GM21786 (cell line): Measurements from ENCODE around the gene RGS10.
A peak's percentile ranks its signal among the peaks of the same experiment; 100 is the strongest.
"Not testable (repeated sequence)": the region's sequence is repeated elsewhere in the genome, so short reads cannot be mapped to it uniquely, and the experiment has no call there.

ENCODE experiments used
- ATAC-seq: cut with Tn5 transposase; IDR thresholded peaks from one replicate; pipeline ENCODE4 v1.9.1; 2021; ENCODE audit not compliant: unreplicated experiment

RGS10 gene, protein sequence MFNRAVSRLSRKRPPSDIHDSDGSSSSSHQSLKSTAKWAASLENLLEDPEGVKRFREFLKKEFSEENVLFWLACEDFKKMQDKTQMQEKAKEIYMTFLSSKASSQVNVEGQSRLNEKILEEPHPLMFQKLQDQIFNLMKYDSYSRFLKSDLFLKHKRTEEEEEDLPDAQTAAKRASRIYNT

DNA sequence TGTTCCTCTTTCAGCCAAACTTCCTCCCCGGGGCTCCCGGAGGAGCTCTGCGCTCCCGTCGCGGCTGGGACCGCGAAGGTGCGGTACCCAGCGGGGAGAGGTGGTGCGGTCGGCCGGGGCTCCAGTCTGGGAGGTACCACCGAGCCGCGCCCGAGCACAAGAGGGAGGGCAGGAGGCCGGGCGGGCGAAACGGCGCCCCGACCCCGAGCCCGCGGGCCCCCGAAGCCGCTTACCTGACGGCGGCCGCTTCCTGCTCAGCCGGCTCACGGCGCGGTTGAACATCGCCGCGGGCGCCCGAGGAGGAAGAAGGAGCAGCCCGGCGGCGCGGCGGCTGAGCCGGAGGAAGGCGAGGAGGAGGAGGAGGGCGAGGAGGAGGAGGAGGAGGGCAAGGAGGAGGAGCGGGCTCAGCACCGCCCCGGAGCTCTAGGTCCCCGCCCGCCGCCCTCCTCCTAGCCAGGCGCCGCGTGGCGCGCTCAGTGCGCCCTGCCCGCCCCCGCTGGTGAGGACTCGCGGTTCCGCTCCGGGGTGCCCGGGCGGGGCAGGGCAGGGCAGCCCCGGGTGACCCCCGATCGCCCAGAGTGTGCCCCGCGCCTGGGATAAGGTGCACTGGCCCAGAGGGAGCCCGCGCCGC lies at the start of gene RGS10:
TSS of gene RGS10 (minus strand) at position 363 of the 631 bp plus-strand sequence. CDS start at position 282, 81 bp downstream.
- peak; percentile 60 for ATAC-seq

- no peak for ATAC-seq
These were observed 45.6 kb upstream of the RGS10 start for GRCh38 chr10:119588071-119588470.

- no peak for ATAC-seq
These were observed 35.8 kb upstream of the RGS10 start for GRCh38 chr10:119578355-119578754.

DNA sequence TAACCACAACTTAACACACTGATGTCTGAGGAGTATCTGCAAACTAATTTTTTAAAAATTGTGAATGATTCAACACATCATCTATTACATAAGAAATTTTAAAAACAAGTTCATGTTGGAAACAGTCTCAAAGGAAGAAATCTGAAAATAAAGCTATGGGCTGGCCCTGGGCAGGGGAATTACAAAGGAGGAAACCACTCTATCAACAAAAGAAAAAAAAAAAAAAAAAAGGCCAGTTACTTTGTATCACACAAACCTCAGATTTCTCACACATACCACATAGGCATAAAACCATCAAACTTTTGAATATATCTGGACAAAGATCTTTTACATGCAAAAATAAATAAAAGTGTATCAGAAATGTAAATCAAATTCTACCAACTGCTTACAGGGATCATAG lies 33.5 kb upstream of the RGS10 start:
- ATAC-seq, result no peak

GRCh38 chr10:119575506-119575905 lies 33.0 kb upstream of the RGS10 start:
- no peak for ATAC-seq

GRCh38 chr10:119567978-119568377 lies 25.5 kb upstream of the RGS10 start:
- no peak for ATAC-seq

- no peak for ATAC-seq
These were observed 19.6 kb upstream of the RGS10 start for GRCh38 chr10:119562097-119562496.

- ATAC-seq, result not testable (repeated sequence)
These were observed 17.0 kb upstream of the RGS10 start for GRCh38 chr10:119559511-119559910.

DNA sequence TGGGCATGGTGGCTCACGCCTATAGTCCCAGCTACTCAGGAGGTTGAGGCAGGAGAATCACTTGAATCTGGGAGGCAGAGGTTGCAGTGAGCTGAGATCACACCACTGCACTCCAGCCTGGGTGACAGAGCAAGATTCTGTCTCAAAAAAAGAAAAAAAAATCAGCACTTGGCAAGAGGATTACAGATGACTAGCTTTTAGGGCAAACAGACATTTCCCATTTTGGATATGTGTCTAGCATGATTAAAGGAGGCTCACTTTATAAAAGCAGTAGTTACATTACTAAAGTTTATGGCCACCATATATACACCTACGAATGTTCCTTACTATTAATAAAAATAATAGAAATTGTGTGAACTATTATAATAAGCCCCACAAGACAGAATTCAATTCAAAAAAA lies 13.6 kb upstream of the RGS10 start:
- not testable (repeated sequence) for ATAC-seq

DNA sequence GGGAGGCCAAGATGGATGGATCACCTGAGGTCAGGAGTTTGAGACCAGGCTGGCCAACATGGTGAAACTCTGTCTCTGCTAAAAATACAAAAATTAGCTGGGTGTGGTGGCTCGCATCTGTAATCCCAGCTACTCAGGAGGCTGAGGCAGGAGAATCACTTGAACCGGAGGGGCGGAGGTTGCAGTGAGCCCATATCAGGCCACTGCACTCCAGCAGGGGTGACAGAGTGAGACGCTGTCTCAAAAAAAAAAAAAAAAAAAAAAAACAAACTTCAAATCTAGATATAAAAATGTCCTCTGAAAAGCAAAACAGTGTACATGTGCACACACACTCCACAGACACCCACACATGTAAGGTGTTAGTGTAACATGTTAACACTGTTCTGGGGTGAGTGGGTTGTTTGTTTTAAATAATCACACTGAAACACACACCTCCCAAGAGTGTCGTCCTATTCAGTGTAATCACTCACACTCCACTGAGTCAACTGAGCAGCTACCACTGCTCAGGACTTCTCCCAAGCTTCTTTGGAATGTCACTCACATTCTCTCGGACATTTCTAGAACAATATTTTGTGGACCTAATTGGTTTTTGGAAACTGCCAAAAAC lies 12.8 kb upstream of the RGS10 start:
- ATAC-seq, result no peak

DNA sequence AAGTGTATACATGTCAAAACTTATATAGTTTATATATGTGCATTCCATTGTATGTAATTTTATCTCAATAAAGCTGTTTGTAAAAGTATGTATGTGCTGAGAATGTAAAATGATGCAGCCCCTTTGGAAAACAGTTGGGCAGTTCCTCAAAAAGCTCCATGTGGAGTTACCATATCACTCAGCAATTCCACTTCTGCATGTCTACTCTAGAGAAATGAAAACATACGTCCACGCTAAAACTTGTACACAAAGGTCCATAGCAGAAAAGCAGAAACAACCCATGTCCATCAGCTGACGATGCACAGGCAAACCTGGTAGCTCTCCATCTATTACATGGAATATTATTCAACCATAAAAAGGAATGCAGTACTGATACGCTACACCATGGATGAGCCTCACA lies 8.3 kb upstream of the RGS10 start:
- ATAC-seq, result no peak

DNA sequence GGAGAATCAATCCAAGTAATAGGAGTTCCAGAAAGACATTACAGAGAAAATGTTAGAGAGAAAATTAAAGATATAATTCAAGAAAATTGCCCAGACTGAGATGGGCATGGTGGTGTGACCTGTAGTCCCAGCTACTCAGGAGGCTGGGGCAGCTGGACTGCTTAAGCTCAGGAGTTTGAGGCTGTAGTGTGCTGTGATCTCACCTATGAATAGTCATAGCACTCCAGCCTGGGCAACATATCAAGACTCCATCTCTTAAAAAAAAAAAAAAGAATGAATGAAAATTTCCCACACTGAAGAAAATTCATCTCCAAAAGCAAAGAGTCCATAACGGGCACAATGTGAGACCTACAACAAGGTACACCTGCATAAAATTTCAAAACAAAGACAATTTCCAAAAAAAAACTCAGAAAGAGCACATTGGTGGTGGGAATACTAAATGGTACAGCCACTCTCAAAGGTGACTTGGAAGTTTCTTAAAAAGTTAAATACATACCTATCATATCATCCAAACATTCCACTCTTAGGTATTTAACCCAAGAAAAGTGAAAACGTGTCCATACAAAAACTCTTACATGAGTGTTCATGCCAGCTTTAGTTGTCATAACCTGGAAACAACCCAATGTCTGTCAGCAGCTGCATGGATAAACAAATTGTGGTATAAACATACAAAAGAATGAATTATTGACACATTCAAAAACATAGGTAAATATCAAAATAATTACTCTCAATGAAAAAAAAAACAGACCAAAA lies 6.9 kb upstream of the RGS10 start:
- no peak for ATAC-seq

- no peak for ATAC-seq
These were observed 3.5 kb upstream of the RGS10 start for GRCh38 chr10:119546009-119546408.

- ATAC-seq, result no peak
These were observed 2.8 kb upstream of the RGS10 start for GRCh38 chr10:119545310-119545709.

GRCh38 chr10:119543814-119544642 lies 1.5 kb upstream of the RGS10 start:
- no peak for ATAC-seq

DNA sequence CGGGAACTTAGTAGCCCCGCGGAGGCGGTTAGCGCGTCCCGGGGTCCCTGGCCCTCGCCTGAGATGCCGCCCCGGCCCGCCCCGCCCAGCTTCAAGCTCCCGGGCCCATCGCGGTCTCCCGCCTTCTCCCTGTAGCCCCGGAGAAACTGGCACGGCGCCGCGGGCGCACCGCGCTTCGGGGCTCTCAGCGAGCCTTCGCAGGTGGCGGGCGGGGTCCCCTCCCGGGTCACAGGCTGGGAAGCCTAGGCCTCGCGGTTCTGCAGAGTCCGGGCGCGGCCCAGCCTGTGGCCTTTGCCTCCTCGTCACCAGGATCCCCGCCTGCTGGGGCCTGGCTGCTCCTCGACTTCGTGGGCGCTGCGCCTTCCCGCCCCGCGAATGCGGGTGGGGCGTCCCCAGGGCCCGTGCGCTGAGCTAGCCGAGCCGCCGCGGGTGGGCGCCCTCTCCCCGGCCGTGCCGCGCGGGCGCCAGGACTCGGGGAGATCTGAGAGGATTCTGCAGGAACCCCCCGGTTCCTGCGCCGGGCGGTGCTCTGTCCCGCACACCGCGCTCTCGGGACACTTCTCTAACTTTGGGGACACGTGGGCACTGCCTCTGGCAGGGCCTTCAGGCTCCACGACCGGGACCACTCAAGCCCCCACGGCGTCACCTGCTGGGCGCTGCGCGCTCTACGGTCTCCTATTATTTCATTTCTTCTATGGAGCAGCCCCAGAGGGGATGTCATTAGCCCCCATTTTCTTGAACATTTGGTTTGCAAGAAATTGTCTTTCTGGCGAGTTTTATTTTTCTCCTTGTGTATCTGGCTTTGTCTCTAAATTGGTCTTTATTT lies 682 bp upstream of the RGS10 start:
- peak; percentile 47 for ATAC-seq

GRCh38 chr10:119541459-119542356 lies 811 bp downstream of the RGS10 start:
- ATAC-seq, result no peak

DNA sequence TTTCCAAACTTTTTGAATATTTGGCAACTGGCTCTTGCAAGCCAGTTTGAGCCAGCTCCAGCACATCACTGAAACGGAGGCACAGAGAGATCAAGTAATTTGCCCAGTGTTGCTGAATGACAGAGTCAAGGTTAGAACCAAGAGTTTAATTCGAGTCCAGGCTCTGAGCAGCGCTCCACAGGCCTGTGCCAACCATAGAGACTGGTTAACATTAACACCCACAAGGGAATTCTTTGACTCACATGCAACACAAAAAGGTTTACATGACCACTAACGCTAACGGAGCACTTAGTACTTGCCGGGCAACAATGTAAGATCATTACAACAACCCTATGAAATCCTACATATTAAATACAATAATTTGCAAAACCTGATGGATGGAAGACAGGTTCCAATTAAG lies 1.5 kb downstream of the RGS10 start:
- ATAC-seq, result no peak

GRCh38 chr10:119540038-119540437 lies 2.5 kb downstream of the RGS10 start:
- ATAC-seq, result no peak
